T-helper 2 cell treated with Interferon-gamma antibody and Interleukin-4, amounts not matched to agents 100 ng/mL and 5 ng/mL, for 36 hours (primary cell): Measurements from ENCODE around the gene DZIP1. TPM values are rescaled to one million over a fixed set of nuclear protein-coding genes. Genes with fewer than 3 reads are reported as not detected.
"Not testable (repeated sequence)": the region's sequence is repeated elsewhere in the genome, so short reads cannot be mapped to it uniquely, and the experiment has no call there.

Experiments used
- intact Hi-C: fragments of 100-400 bp; cut with micrococcal nuclease; formaldehyde crosslinking; loops from one replicate; pipeline ENCODE4 v1.15.1; 2023
- total RNA-seq: library from RNA; stranded (reverse); gene quantifications from 2 replicates; pipeline ENCODE4 v1.2.3, GENCODE V29; 2022

Gene DZIP1
- total RNA-seq, 1 donor from 2014 or later, result 0.39 TPM

DNA sequence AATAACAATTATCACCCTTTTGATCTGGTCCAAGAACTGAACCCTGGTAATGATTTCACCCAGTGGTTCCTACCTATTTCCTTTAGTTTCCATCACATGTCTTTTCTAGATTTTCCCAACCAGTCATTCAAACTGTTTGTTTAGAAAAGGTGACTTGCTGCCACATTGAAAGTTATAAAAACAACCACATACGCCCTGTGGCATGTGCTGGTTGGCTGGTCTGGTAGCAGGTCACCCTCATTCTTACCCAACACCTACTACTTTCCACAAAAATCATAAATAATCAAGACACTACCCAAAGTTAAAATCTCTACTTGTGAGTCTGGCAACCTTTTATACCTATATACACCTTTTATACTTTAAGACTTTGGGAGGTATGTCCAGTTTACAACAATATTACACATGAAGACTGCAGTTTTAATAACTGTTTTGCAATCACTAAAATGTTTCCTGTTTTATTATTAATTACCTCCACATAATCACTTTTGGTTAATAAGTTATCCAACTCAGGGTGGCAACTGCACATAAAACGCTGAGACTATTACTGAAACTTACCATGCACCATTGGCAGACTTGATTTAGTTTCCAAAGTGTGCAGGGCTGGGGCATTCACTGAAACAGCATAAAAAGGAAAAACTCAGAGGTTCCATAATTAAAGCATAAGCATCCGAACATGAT lies 38.9 kb downstream of the DZIP1 start:
- intact Hi-C loops, result no loop called here

- intact Hi-C loops, result no loop called here
Measured at GRCh38 chr13:95604556-95604915, 40.0 kb downstream of the DZIP1 start.

DNA sequence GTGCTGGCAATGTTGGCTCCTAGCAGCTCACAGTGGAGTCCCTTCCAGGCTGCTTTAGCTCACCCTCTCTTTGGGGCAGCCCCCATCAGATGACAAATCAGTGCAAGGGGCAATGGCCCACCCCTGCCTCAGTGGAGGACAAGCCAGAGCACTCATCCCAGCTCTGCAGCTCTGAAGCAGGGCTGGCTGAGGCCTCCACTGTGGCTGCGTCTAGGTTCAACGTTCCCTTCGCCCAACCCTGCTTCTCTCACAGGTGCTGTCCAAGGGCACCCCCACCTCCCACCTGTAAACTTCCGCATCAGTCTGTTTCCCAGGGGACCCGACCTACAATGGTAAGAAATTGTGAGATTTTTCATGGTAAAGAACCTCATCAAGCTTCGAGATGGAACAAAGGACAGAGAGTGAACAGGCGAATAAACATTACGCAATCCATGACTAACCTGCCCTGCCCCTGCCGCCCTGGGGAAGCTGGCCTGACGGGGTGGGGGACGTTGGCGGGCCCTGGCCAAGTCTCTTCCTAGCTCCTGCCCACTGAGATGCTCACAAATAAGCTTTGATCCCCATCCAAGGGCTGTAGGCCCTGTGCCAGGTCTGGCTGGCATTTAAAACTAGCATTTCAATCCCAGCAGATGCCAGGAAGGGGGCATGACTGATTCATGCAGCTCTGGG lies 40.5 kb downstream of the DZIP1 start:
- intact Hi-C loops, result no loop called here

GRCh38 chr13:95601906-95602305 lies 42.6 kb downstream of the DZIP1 start:
- intact Hi-C loops, result no loop called here

DNA sequence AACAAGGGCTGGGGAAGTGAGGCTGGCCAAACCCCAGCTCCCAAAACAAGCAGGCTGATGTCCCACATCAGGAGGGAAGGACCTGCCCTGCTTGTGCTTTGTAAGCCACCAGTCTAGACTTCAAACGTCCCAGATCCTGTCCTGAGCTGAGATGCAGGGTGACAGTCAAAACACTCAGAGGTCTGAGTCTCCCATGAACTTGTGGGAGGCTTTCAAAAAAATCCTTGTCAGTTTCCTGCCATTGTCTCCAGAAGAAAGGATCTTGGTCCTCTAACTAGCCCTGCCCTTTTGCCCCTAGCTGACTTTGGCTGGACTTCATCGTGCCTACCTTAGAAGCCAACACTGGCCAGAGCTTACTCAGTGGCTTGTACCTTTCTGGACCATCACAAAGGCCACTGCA lies 43.3 kb downstream of the DZIP1 start:
- intact Hi-C loops, result no loop called here

GRCh38 chr13:95596701-95597100 lies 47.8 kb downstream of the DZIP1 start:
- intact Hi-C loops, result no loop called here

GRCh38 chr13:95593462-95593861 lies 51.0 kb downstream of the DZIP1 start:
- intact Hi-C loops, result no loop called here

- intact Hi-C loops, result no loop called here
Measured at GRCh38 chr13:95588721-95589120, 55.8 kb downstream of the DZIP1 start.

GRCh38 chr13:95588134-95588533 lies 56.4 kb downstream of the DZIP1 start:
- intact Hi-C loops, result no loop called here

DNA sequence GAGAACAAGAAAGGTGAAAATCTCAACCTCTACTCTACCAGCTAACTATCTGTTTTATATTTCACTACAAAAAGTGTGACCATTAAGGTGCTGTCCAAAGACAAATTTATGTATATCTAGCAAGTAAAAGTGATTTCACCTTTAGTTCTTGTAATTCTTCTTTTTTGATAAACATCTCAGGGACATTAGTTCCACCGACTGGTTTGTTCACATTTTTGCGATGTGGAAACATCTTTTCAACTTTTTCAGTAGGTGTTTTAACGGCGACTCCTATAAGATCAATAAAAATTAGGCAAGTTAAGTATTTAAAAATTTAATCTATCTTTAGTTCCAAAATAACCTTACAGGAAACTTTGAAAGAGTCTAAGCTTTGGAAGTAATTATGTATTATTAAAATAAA lies 58.6 kb downstream of the DZIP1 start:
- intact Hi-C loops, result no loop called here

- intact Hi-C loops, result no loop called here
Measured at GRCh38 chr13:95579303-95579702, 65.2 kb downstream of the DZIP1 start.

DNA sequence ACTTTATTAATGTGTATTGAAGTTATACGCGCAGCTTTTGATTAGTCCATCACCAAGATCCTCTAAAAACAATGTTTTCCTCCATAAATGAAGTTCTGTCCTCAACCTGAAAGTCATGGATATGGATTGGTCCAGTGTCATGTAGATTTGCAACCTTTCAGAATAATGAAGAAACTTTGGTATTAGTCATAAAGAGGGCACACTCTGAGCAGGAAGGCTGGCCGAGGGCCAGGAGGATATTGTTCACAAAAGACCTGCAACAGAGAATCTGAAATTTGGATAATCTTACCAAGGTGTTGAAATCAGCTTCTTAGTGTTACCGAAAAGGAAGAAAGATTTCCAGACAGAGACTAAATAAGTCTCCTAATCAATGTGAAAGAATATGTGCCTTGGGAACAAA lies 71.3 kb downstream of the DZIP1 start:
- intact Hi-C loops, result no loop called here

DNA sequence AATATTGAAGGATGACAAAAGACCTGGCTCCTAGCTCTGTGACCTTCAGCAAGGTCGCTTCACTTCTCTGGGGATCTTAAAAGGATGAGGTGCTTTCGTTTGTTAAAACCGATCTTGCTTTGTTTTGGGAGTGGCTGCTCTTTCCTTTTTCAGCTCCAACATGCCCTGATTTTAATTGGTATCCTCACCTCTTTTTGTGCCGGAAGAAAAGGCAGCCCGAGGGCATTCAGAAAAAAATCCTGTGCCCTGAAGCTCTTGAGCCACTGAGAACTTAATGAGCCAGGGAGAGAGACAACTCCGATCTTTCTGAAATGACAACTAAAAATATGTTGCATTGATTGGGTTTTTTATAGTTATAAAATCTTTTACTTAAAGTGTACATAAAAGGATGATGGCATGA lies 72.6 kb downstream of the DZIP1 start:
- intact Hi-C loops, result no loop called here

- intact Hi-C loops, result no loop called here
Measured at GRCh38 chr13:95570016-95570415, 74.5 kb downstream of the DZIP1 start.

- intact Hi-C loops, result no loop called here
Measured at GRCh38 chr13:95568131-95568530, 76.4 kb downstream of the DZIP1 start.

DNA sequence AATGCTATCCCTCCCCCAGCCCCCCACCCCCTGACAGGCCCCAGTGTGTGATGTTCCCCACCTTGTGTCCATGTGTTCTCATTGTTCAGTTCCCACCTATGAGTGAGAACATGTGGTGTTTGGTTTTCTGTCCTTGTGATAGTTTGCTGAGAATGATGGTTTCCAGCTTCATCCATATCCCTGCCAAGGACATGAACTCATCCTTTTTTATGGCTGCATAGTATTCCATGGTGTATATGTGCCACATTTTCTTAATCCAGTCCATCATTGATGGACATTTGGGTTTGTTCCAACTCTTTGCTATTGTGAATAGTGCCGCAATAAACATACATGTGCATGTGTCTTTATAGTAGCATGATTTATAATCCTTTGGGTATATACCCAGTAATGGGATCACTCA lies 78.7 kb downstream of the DZIP1 start:
- intact Hi-C loops, result not testable (repeated sequence)

GRCh38 chr13:95564733-95565291 lies 79.7 kb downstream of the DZIP1 start:
- intact Hi-C loops, result no loop called here

GRCh38 chr13:95564091-95564490 lies 80.4 kb downstream of the DZIP1 start:
- intact Hi-C loops, result no loop called here

DNA sequence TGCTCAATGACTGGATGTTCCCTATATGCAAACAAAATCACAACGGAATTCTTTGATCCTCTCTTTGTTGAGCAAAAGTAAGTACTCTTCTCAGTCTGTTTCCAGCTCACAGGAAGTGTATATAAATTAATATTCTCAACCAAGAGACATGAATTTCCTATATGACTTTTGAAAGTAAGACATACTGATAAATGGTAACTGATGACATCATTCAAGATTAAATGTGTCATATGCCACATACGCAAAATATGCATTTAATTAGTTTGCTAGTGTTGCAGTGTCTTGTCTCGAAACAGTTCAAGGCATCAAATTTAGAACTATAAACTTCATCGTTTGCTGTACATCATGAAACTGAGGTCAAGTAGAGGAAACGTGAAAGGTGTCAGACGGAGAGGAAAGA lies 84.1 kb downstream of the DZIP1 start:
- intact Hi-C loops, result no loop called here

DNA sequence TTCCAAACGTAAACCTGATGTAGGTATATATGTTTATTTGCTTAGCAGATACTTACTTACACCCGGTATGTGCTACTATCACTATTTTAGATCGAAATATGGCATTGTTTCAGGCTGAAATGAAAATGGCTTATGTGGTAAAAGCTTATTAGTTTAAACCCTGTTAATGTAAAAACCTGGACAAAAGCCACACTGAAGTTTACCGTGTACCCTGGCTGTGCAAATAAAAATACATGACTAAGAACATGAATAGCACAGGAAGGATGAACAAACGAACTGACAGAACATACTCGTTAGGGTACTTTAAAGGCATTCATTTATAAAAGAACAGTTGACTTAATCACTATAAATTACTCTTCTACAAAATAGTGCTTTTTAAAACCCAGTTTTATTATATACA lies 85.4 kb downstream of the DZIP1 start:
- intact Hi-C loops, result no loop called here

DNA sequence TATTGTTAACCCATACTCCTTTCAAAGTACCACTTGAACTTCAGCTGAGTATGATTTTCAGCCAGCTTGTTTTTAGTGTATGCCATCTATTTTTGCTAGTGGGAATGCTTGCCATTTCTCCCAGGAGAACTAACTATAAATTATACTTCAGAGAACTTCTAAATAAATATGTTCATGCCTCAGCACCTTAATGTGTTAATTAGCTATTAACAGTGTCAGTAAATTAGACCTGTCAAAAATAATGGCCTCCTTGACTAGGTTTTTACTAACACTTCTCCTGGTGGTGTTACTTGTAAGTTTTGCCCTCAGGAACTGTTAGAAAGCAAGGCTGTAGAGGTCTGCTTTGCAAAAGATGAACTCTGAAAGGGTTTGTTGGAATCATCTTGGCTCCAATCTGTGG lies 87.5 kb downstream of the DZIP1 start:
- intact Hi-C loops, result no loop called here

DNA sequence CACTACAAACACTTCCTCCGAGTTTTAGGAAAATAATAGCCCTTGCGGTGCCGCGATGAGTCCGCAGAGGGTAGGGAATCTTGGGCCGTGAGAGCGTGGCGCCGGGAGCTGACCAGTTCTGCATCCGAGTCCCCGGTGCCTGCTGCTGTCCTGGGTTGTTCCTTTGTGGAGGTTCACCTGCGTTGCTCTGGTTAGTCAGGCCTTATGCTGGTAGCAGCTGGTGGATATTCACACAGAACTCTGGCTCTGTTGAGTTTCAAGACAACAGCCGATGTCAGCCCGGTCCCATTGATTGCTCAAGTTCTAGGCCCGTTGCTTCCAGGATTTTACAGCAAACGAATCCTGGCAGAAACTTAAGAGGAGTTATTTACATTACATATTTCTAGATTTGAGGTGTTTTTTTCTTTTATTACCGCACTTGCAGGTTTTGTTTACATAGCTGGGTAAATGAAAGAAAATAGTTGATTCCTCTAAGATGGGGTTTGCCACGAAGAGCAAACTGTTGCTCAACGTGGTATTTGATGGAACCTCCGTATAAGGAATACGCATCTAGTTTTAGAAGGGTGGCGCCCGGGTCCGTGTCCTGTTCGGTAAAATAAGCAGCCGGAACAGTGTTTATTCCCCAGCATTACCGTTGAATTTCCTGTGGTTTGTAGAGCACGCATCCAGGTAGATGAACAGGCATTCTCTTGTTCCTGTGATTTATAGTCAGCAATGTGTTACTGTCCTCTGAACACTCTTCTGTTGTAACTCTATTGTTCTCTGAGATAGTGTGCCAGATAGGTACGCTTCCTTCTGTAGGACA lies 90.7 kb downstream of the DZIP1 start:
- intact Hi-C loops, result no loop called here
